HepG2 (cell line): ENCODE data around the gene TSSK3. TPM values are rescaled to one million over a fixed set of nuclear protein-coding genes. Genes with fewer than 3 reads are reported as not detected.

ENCODE experiments used
- AKAP8 ChIP-seq: sonication (generic); formaldehyde crosslinking; IDR thresholded peaks from 2 replicates; pipeline ENCODE4 v1.5.1; 2020; ENCODE audit warnings: mild to moderate bottlenecking, missing genetic modification reagents
- BCL6 ChIP-seq: IDR thresholded peaks from 2 replicates; pipeline ENCODE4 v1.6.1; 2016; ENCODE audit warnings: missing genetic modification reagents, missing compliant biosample characterization
- KDM3A ChIP-seq: IDR thresholded peaks from 2 replicates; pipeline ENCODE4 v1.6.1; 2018; ENCODE audit warnings: low read depth, missing compliant biosample characterization
- NCOA1 ChIP-seq: sonication (generic); formaldehyde crosslinking; IDR thresholded peaks from 2 replicates; pipeline ENCODE4 v1.9.0; 2021; ENCODE audit warnings: missing genetic modification reagents
- PAWR ChIP-seq: sonication (generic); formaldehyde crosslinking; IDR thresholded peaks from 2 replicates; pipeline ENCODE4 v1.4.0; 2020; ENCODE audit warnings: missing genetic modification reagents, mild to moderate bottlenecking, borderline replicate concordance
- POGZ ChIP-seq: sonication (generic); formaldehyde crosslinking; IDR thresholded peaks from 2 replicates; pipeline ENCODE4 v1.4.0; 2020; ENCODE audit warnings: mild to moderate bottlenecking, missing genetic modification reagents
- SKI ChIP-seq: fragments of 450-650 bp; IDR thresholded peaks from one replicate; pipeline ENCODE4 v1.6.1; 2018; ENCODE audit warnings: mild to moderate bottlenecking; ENCODE audit not compliant: partially characterized antibody
- SRSF9 ChIP-seq: fragments of 200-400 bp; formaldehyde crosslinking; IDR thresholded peaks from 2 replicates; pipeline ENCODE4 v1.6.1; 2018; ENCODE audit warnings: borderline replicate concordance, mild to moderate bottlenecking, low read depth, low read length; ENCODE audit not compliant: insufficient read depth, poor library complexity, severe bottlenecking
- ZBTB20 ChIP-seq: sonication (generic); formaldehyde crosslinking; IDR thresholded peaks from 2 replicates; pipeline ENCODE4 v1.8.1; 2023; ENCODE audit warnings: missing genetic modification reagents, low read depth, mild to moderate bottlenecking, borderline replicate concordance
- ZFP36L2 ChIP-seq: sonication (generic); formaldehyde crosslinking; IDR thresholded peaks from 2 replicates; pipeline ENCODE4 v1.4.0; 2020; ENCODE audit warnings: missing genetic modification reagents
- ZNF17 ChIP-seq: sonication (generic); formaldehyde crosslinking; IDR thresholded peaks from 2 replicates; pipeline ENCODE4 v1.5.0; 2020; ENCODE audit warnings: mild to moderate bottlenecking, missing genetic modification reagents
- ZNF33A ChIP-seq: sonication (generic); formaldehyde crosslinking; IDR thresholded peaks from 2 replicates; pipeline ENCODE4 v1.5.1; 2020; ENCODE audit warnings: missing genetic modification reagents, mild to moderate bottlenecking, moderate library complexity, borderline replicate concordance
- ZNF619 ChIP-seq: sonication (generic); formaldehyde crosslinking; IDR thresholded peaks from 2 replicates; pipeline ENCODE4 v1.4.0; 2020; ENCODE audit warnings: mild to moderate bottlenecking, missing genetic modification reagents
- polyA plus RNA-seq, 8 experiments: library from polyadenylated mRNA; depleted of rRNA in 3 of 8; stranded (reverse) in 7 of 8; unstranded in 1 of 8; fragments of >200 nt; fragmentation: Illumina TruSeq in 4 of 8; extraction: Trizol in 4 of 8; gene quantifications; 2 replicates each; pipeline versions ENCODE4 v1.2.1 to v1.2.3, GENCODE V29; 2011 to 2016; ENCODE audit warnings: low read depth in 4 of 8, missing spikeins in 1 of 8, mixed read lengths in 1 of 8; ENCODE audit not compliant: insufficient read depth in 1 of 8
- total RNA-seq, 5 experiments: library from RNA; depleted of rRNA; stranded (reverse); fragments of >200 nt; fragmentation: Illumina TruSeq; extraction: Trizol; gene quantifications; 2 replicates each; pipeline ENCODE4 v1.2.3, GENCODE V29; 2016; ENCODE audit warnings: low read depth in 1 of 5
- TF ChIP-seq, protein P1 (sequence below): sonication (generic); formaldehyde crosslinking; IDR thresholded peaks from 2 replicates; pipeline ENCODE4 v1.4.0; 2020; ENCODE audit warnings: mild to moderate bottlenecking, missing genetic modification reagents
- TF ChIP-seq, protein P2 (sequence below): IDR thresholded peaks from 2 replicates; pipeline ENCODE4 v1.6.1; 2012; ENCODE audit warnings: inconsistent platforms
- TF ChIP-seq, protein P3 (sequence below): sonication (generic); formaldehyde crosslinking; conservative IDR thresholded peaks from 2 replicates; pipeline ENCODE4 v1.8.0; 2022; ENCODE audit warnings: mild to moderate bottlenecking, moderate library complexity, missing genetic modification reagents
- TF ChIP-seq, protein P4 (sequence below): sonication (generic); formaldehyde crosslinking; IDR thresholded peaks from 2 replicates; pipeline ENCODE4 v1.5.0; 2020; ENCODE audit warnings: missing genetic modification reagents, mild to moderate bottlenecking, borderline replicate concordance
- TF ChIP-seq, protein P5 (sequence below): sonication (generic); formaldehyde crosslinking; IDR thresholded peaks from 2 replicates; pipeline ENCODE4 v1.4.0; 2020; ENCODE audit warnings: missing genetic modification reagents, borderline replicate concordance
- TF ChIP-seq, protein P6 (sequence below): sonication (generic); formaldehyde crosslinking; IDR thresholded peaks from 2 replicates; pipeline ENCODE4 v1.4.0; 2020; ENCODE audit warnings: missing genetic modification reagents

Gene TSSK3
- total and polyA plus RNA-seq, 2 of the 13 experiments (the other 11 are each of a cell fraction or from before 2014, with no cell fraction given): 1.0 to 1.1 TPM

DNA sequence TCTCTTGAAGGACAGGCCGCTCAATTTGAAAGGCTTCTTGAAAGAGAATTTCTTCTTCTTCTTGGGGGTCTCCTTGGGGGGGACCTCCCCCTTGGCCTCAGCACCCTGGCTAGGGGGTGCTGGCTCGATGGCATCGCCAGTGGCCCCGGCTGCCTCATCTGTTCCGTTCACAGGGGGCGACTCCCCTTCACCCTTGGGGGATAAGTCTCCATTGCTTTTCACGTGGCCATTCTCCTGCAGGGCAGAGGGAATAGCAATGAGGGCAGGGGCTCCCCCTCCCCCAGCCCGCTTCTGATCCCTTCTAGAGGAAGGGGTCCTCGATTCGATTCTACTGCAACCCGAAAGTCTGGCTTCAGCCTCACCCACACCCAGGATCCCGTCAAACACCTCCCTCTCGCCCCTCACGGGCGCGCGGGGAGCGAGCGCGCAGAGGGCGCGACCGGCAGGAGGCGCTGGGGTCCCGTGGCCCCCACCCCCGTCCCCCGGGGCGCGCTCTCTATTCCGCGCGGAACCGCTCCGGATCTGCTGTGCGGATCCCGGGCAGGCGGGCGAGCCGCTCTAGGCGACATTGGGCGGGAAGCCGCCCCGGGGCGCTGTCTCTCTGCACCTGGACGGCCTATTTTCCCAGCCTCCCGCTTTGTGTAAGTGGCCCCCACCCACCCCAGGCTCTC is 27.3 kb upstream of the TSSK3 start (continued):
- TF ChIP-seq SRSF9 (no peak), KDM3A (CRISPR knock-in tag) (peak; percentile 54; the same call in 1 of the 2 replicates), BCL6 (CRISPR knock-in tag) (0 out of 2 replicates have a peak, but pooled peaks have one; percentile 39), AKAP8 (peak; percentile 34; the same call in 1 of the 2 replicates), ZNF17 (no peak), ZNF619 (CRISPR knock-in tag) (no peak), NCOA1 (CRISPR knock-in tag) (no peak), ZBTB20 (no peak), ZNF33A (CRISPR knock-in tag) (no peak), PAWR (CRISPR knock-in tag) (no peak), POGZ (CRISPR knock-in tag) (no peak), ZFP36L2 (CRISPR knock-in tag) (no peak), SKI (no peak)
- TF ChIP-seq, protein P1, sequence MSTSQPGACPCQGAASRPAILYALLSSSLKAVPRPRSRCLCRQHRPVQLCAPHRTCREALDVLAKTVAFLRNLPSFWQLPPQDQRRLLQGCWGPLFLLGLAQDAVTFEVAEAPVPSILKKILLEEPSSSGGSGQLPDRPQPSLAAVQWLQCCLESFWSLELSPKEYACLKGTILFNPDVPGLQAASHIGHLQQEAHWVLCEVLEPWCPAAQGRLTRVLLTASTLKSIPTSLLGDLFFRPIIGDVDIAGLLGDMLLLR: no peak
- TF ChIP-seq, protein P2, sequence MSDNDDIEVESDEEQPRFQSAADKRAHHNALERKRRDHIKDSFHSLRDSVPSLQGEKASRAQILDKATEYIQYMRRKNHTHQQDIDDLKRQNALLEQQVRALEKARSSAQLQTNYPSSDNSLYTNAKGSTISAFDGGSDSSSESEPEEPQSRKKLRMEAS: peak; percentile 50; the same call in 1 of the 2 replicates
- TF ChIP-seq, protein P3, sequence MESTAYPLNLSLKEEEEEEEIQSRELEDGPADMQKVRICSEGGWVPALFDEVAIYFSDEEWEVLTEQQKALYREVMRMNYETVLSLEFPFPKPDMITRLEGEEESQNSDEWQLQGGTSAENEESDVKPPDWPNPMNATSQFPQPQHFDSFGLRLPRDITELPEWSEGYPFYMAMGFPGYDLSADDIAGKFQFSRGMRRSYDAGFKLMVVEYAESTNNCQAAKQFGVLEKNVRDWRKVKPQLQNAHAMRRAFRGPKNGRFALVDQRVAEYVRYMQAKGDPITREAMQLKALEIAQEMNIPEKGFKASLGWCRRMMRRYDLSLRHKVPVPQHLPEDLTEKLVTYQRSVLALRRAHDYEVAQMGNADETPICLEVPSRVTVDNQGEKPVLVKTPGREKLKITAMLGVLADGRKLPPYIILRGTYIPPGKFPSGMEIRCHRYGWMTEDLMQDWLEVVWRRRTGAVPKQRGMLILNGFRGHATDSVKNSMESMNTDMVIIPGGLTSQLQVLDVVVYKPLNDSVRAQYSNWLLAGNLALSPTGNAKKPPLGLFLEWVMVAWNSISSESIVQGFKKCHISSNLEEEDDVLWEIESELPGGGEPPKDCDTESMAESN (CRISPR knock-in tag): 0 out of 2 replicates have a peak, but pooled peaks have one; percentile 21
- TF ChIP-seq, protein P4, sequence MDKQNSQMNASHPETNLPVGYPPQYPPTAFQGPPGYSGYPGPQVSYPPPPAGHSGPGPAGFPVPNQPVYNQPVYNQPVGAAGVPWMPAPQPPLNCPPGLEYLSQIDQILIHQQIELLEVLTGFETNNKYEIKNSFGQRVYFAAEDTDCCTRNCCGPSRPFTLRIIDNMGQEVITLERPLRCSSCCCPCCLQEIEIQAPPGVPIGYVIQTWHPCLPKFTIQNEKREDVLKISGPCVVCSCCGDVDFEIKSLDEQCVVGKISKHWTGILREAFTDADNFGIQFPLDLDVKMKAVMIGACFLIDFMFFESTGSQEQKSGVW (CRISPR knock-in tag): 0 out of 2 replicates have a peak, but pooled peaks have one; percentile 31
- TF ChIP-seq, protein P5, sequence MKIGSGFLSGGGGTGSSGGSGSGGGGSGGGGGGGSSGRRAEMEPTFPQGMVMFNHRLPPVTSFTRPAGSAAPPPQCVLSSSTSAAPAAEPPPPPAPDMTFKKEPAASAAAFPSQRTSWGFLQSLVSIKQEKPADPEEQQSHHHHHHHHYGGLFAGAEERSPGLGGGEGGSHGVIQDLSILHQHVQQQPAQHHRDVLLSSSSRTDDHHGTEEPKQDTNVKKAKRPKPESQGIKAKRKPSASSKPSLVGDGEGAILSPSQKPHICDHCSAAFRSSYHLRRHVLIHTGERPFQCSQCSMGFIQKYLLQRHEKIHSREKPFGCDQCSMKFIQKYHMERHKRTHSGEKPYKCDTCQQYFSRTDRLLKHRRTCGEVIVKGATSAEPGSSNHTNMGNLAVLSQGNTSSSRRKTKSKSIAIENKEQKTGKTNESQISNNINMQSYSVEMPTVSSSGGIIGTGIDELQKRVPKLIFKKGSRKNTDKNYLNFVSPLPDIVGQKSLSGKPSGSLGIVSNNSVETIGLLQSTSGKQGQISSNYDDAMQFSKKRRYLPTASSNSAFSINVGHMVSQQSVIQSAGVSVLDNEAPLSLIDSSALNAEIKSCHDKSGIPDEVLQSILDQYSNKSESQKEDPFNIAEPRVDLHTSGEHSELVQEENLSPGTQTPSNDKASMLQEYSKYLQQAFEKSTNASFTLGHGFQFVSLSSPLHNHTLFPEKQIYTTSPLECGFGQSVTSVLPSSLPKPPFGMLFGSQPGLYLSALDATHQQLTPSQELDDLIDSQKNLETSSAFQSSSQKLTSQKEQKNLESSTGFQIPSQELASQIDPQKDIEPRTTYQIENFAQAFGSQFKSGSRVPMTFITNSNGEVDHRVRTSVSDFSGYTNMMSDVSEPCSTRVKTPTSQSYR: peak; percentile 39; the same call in 1 of the 2 replicates
- TF ChIP-seq, protein P6, sequence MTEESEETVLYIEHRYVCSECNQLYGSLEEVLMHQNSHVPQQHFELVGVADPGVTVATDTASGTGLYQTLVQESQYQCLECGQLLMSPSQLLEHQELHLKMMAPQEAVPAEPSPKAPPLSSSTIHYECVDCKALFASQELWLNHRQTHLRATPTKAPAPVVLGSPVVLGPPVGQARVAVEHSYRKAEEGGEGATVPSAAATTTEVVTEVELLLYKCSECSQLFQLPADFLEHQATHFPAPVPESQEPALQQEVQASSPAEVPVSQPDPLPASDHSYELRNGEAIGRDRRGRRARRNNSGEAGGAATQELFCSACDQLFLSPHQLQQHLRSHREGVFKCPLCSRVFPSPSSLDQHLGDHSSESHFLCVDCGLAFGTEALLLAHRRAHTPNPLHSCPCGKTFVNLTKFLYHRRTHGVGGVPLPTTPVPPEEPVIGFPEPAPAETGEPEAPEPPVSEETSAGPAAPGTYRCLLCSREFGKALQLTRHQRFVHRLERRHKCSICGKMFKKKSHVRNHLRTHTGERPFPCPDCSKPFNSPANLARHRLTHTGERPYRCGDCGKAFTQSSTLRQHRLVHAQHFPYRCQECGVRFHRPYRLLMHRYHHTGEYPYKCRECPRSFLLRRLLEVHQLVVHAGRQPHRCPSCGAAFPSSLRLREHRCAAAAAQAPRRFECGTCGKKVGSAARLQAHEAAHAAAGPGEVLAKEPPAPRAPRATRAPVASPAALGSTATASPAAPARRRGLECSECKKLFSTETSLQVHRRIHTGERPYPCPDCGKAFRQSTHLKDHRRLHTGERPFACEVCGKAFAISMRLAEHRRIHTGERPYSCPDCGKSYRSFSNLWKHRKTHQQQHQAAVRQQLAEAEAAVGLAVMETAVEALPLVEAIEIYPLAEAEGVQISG (CRISPR knock-in tag): 0 out of 2 replicates have a peak, but pooled peaks have one; percentile 35
